SKM-1 treated with dmso at 0.1 percent for 144 hours (cell line): ENCODE measurements around the gene SLAMF7.

Source experiments
- DNase-seq: peaks from one replicate; lab custom pipeline; 2025; ENCODE audit not compliant: unreplicated experiment; lab: John Stamatoyannopoulos, UW

SLAMF7 gene

GRCh38 chr1:160744852-160745520 lies 5.9 kb downstream of the SLAMF7 start:
- no peak for DNase-seq

GRCh38 chr1:160745551-160745950 lies 6.5 kb downstream of the SLAMF7 start:
- DNase-seq = no peak

- no peak for DNase-seq
Measured at GRCh38 chr1:160746836-160747500, 7.9 kb downstream of the SLAMF7 start.

- DNase-seq = no peak
Measured at GRCh38 chr1:160747717-160748116, 8.7 kb downstream of the SLAMF7 start.

GRCh38 chr1:160748181-160748877 lies 9.3 kb downstream of the SLAMF7 start:
- no peak for DNase-seq

GRCh38 chr1:160748878-160749269 lies 9.8 kb downstream of the SLAMF7 start:
- DNase-seq = no peak

GRCh38 chr1:160750608-160751007 lies 11.6 kb downstream of the SLAMF7 start:
- DNase-seq = no peak

GRCh38 chr1:160752406-160752805 lies 13.4 kb downstream of the SLAMF7 start:
- no peak for DNase-seq

GRCh38 chr1:160752924-160753323 lies 13.9 kb downstream of the SLAMF7 start:
- no peak for DNase-seq

GRCh38 chr1:160753594-160753993 lies 14.5 kb downstream of the SLAMF7 start:
- DNase-seq = no peak

GRCh38 chr1:160755461-160755860 lies 16.4 kb downstream of the SLAMF7 start:
- DNase-seq = no peak

- DNase-seq = no peak
Measured at GRCh38 chr1:160755911-160756848, 17.1 kb downstream of the SLAMF7 start.

GRCh38 chr1:160756849-160757201 lies 17.8 kb downstream of the SLAMF7 start:
- DNase-seq = no peak

- no peak for DNase-seq
Measured at GRCh38 chr1:160758521-160758920, 19.5 kb downstream of the SLAMF7 start.

GRCh38 chr1:160759740-160760139 lies 20.7 kb downstream of the SLAMF7 start:
- no peak for DNase-seq

GRCh38 chr1:160761046-160761445 lies 22.0 kb downstream of the SLAMF7 start:
- DNase-seq = no peak

- DNase-seq = no peak
Measured at GRCh38 chr1:160761886-160762285, 22.8 kb downstream of the SLAMF7 start.

GRCh38 chr1:160763993-160764392 lies 24.9 kb downstream of the SLAMF7 start:
- DNase-seq = no peak

- DNase-seq = no peak
Measured at GRCh38 chr1:160767395-160768294, 28.6 kb downstream of the SLAMF7 start.

- DNase-seq = peak; percentile 78
Measured at GRCh38 chr1:160768295-160768657, 29.2 kb downstream of the SLAMF7 start.
